AG04449 (cell line): Measurements from ENCODE around the gene TMEM266.

ENCODE experiments used
- CTCF ChIA-PET: fragments of 350-600 bp; formaldehyde crosslinking; extraction: SDS; loops from one replicate; lab custom pipeline; 2021; ENCODE audit warnings: antibody characterized with exemption; lab: Yijun Ruan, JAX
- POLR2A ChIA-PET: fragments of 400-600, 350-600 bp; formaldehyde crosslinking; extraction: SDS; loops from one replicate; lab custom pipeline; 2020; ENCODE audit warnings: antibody characterized with exemption, inconsistent platforms; lab: Yijun Ruan, JAX
- DNase-seq: peaks from one replicate; pipeline ENCODE4 v3.0.0-alpha.2; 2010; ENCODE audit warnings: low read depth, low spot score
- H3K4me3 ChIP-seq: 2 replicates; pipeline ENCODE4 v1.5.1; 2011; ENCODE audit warnings: low read depth, mild to moderate bottlenecking, control low read depth, low read length
- CTCF ChIP-seq: IDR thresholded peaks from one replicate; pipeline ENCODE4 v1.5.1; 2011; ENCODE audit warnings: mild to moderate bottlenecking, moderate library complexity, low read length, control low read depth, inconsistent platforms; ENCODE audit not compliant: insufficient read depth; ENCODE audit errors: missing control alignments

Gene TMEM266

DNA sequence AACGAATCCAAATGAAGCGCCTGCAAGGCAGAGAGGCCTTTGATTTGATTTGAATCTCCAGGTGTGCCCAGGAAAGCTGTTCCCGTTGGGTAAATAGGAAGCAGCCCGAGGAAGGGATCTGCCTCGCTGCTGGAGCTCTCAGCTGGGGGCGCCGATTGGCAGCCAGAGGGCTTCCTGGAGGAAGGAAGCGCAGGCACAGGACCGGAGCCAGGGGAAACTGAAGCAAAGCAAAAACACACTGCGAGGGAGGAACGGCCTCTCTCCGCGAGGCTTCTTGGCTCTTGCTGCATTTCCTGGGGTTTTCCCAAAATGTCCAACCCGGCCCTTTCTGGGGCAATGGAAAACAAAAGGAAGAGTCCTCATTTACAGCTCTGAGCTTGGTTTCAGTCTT lies 80.3 kb downstream of the TMEM266 start:
- TF ChIP-seq CTCF = no peak
- no peak for DNase-seq
- POLR2A ChIA-PET = interaction anchor here (0.7 kb wide), 1 partner anchor 297 kb away, joined by 3 read pairs; the partner anchor contains the start of gene UBE2Q2
- H3K4me3 ChIP-seq = no peak overlapping the region
- CTCF ChIA-PET = interaction anchor here (0.6 to 10.9 kb wide), 23 partner anchors 10 to 728 kb away, joined by 3 to 230 read pairs (median 5); partner anchors contain the start of gene TMEM266

GRCh38 chr15:76146812-76147211 lies 87.0 kb downstream of the TMEM266 start:
- H3K4me3 ChIP-seq = no peak overlapping the region
- ChIA-PET CTCF (interaction anchor here (0.8 to 8.1 kb wide), 17 partner anchors 10 to 720 kb away, joined by 3 to 171 read pairs (median 4); partner anchors contain the start of gene TMEM266), POLR2A (no interaction called here)
- no peak for TF ChIP-seq CTCF
- DNase-seq = no peak

GRCh38 chr15:76147906-76148570 lies 88.3 kb downstream of the TMEM266 start:
- POLR2A ChIA-PET = no interaction called here
- DNase-seq = no peak
- CTCF ChIA-PET = interaction anchor here (0.8 to 8.1 kb wide), 21 partner anchors 11 to 724 kb away, joined by 3 to 171 read pairs (median 4); partner anchors contain the start of gene TMEM266
- no peak overlapping the region for H3K4me3 ChIP-seq
- peak; percentile 93 for TF ChIP-seq CTCF

DNA sequence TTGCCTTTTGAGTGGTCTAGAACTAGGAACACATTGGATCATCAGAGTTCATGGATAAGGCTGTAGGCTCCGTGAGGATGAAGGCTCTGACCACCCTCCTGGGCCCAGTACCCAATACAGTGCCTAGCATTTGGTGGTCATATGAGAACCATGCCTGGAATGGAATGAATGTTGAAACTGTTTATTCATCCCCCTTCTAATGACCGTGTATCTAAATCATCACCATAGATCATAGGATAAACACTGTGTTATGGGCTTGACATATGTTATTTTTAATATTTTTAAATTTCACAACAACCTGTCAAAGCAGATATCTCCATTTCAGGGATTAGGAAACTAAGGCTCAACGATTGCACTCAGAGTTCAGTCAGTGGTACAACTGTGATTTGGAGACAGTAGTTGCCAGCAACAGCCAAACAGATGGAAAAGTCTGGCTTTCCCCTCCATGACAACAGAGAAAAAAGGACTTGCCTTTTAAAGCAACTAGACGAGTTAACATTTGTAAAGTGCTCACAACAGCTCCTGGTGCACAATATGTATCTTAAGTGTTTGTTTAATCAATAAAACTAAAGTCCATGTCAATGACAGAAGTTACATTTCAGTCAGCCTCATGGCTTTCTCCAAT lies 89.6 kb downstream of the TMEM266 start:
- ChIA-PET POLR2A (no interaction called here), CTCF (interaction anchor here (0.6 to 8.1 kb wide), 20 partner anchors 11 to 725 kb away, joined by 3 to 171 read pairs (median 4); partner anchors contain the start of gene TMEM266)
- TF ChIP-seq CTCF = no peak
- H3K4me3 ChIP-seq = no peak overlapping the region
- DNase-seq = no peak

DNA sequence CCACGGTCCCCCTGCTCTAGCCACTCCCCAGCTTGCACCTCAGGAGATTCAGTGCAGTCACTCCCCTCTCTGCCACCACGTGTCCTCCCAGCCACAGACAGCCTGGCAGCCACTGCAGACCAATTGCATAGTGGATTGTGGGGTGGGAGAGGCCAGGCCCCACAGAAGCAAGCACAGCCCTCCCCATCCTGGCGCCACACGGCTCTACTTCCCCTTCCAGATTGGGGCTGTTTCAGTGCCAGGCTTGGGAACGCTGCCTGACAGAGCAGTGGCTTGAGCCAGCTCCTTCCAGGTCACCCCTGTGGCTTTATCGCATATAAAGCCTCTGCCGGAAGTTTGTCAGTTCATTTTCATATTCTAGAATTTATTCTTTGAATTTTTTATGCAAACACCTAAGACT lies 90.7 kb downstream of the TMEM266 start:
- ChIA-PET POLR2A (no interaction called here), CTCF (interaction anchor here (0.7 to 8.1 kb wide), 29 partner anchors 10 to 724 kb away, joined by 3 to 171 read pairs (median 4); partner anchors contain the start of genes NRG4 and TMEM266)
- H3K4me3 ChIP-seq = no peak overlapping the region
- no peak for TF ChIP-seq CTCF
- no peak for DNase-seq
